IPS-18c (cell line): ENCODE data around the gene CAPN13.

Experiments
- H3K4me3 ChIP-seq: 2 replicates; pipeline ENCODE4 v1.7.0; 2013; ENCODE audit warnings: low read depth, mild to moderate bottlenecking, low read length, moderate library complexity; ENCODE audit not compliant: insufficient read depth
- H3K9me3 ChIP-seq: one replicate; pipeline ENCODE4 v1.6.1; 2013; ENCODE audit warnings: mild to moderate bottlenecking, low read length, moderate library complexity; ENCODE audit not compliant: control insufficient read depth, insufficient read depth

Gene CAPN13

GRCh38 chr2:30796699-30797098 lies 10.5 kb downstream of the CAPN13 start:
- no peaks in the 10 kb centered on the region for H3K9me3 ChIP-seq
- no peak overlapping the region for H3K4me3 ChIP-seq

- H3K4me3 ChIP-seq = no peak overlapping the region
Measured at GRCh38 chr2:30792521-30792920, 14.7 kb downstream of the CAPN13 start.

GRCh38 chr2:30790879-30791278 lies 16.4 kb downstream of the CAPN13 start:
- H3K4me3 ChIP-seq = no peak overlapping the region
- H3K9me3 ChIP-seq = no peaks in the 10 kb centered on the region

More at GRCh38 chr2:30792521-30792920, 14.7 kb downstream of the CAPN13 start:
- no peaks in the 10 kb centered on the region for H3K9me3 ChIP-seq

GRCh38 chr2:30789670-30790210 lies 17.5 kb downstream of the CAPN13 start:
- Histone ChIP-seq H3K9me3 (no peaks in the 10 kb centered on the region), H3K4me3 (no peak overlapping the region)

- H3K4me3 ChIP-seq = no peak overlapping the region
- H3K9me3 ChIP-seq = no peaks in the 10 kb centered on the region
Measured at GRCh38 chr2:30786923-30787685, 20.1 kb downstream of the CAPN13 start.

GRCh38 chr2:30784682-30785081 lies 22.6 kb downstream of the CAPN13 start:
- no peaks in the 10 kb centered on the region for H3K9me3 ChIP-seq
- H3K4me3 ChIP-seq = no peak overlapping the region

GRCh38 chr2:30781961-30782533 lies 25.2 kb downstream of the CAPN13 start:
- no peaks in the 10 kb centered on the region for H3K9me3 ChIP-seq
- no peak overlapping the region for H3K4me3 ChIP-seq

GRCh38 chr2:30781451-30781850 lies 25.8 kb downstream of the CAPN13 start:
- no peak overlapping the region for H3K4me3 ChIP-seq
- H3K9me3 ChIP-seq = no peaks in the 10 kb centered on the region

GRCh38 chr2:30780776-30781330 lies 26.4 kb downstream of the CAPN13 start:
- Histone ChIP-seq H3K9me3 (no peaks in the 10 kb centered on the region), H3K4me3 (no peak overlapping the region)

GRCh38 chr2:30778611-30779010 lies 28.6 kb downstream of the CAPN13 start:
- Histone ChIP-seq H3K4me3 (no peak overlapping the region), H3K9me3 (no peaks in the 10 kb centered on the region)

GRCh38 chr2:30777661-30778505 lies 29.4 kb downstream of the CAPN13 start:
- no peak overlapping the region for H3K4me3 ChIP-seq
- H3K9me3 ChIP-seq = no peaks in the 10 kb centered on the region

GRCh38 chr2:30776831-30777635 lies 30.2 kb downstream of the CAPN13 start:
- no peak overlapping the region for H3K4me3 ChIP-seq
- H3K9me3 ChIP-seq = no peaks in the 10 kb centered on the region

- no peak overlapping the region for H3K4me3 ChIP-seq
- H3K9me3 ChIP-seq = no peaks in the 10 kb centered on the region
Measured at GRCh38 chr2:30775833-30776232, 31.4 kb downstream of the CAPN13 start.

- no peaks in the 10 kb centered on the region for H3K9me3 ChIP-seq
- no peak overlapping the region for H3K4me3 ChIP-seq
Measured at GRCh38 chr2:30772021-30772705, 35.1 kb downstream of the CAPN13 start.

GRCh38 chr2:30770816-30771576 lies 36.2 kb downstream of the CAPN13 start:
- H3K9me3 ChIP-seq = no peaks in the 10 kb centered on the region
- no peak overlapping the region for H3K4me3 ChIP-seq
